Breast epithelium (tissue), 4 donors: ENCODE measurements around the gene LMX1A. TPM values are rescaled to one million over a fixed set of nuclear protein-coding genes. Genes with fewer than 3 reads are reported as not detected.

Source experiments
- DNase-seq, 2 donors: peaks; one replicate each; pipeline ENCODE4 v3.0.0-alpha.2; 2019; ENCODE audit warnings: low spot score in 2 of 2
- H3K27ac ChIP-seq, 2 donors: fragments of 200-600 bp; sonication (generic) in 1 of 2; one replicate each; pipeline ENCODE4 v1.5.1; 2016 to 2019; ENCODE audit warnings: mild to moderate bottlenecking in 1 of 2
- H3K27me3 ChIP-seq, 2 donors: fragments of 200-600 bp; sonication (generic) in 1 of 2; one replicate each; pipeline versions ENCODE4 v1.5.1 to v1.6.0; 2017 to 2019; ENCODE audit warnings: control low read depth in 1 of 2, mild to moderate bottlenecking in 1 of 2
- H3K36me3 ChIP-seq: fragments of 200-600 bp; one replicate; pipeline ENCODE4 v1.5.1; 2019
- H3K4me1 ChIP-seq, 2 donors: fragments of 200-600 bp; sonication (generic); one replicate each; pipeline ENCODE4 v1.5.1; 2016 to 2019; ENCODE audit warnings: control low read depth in 1 of 2
- H3K4me3 ChIP-seq, 3 donors: fragments of 200-600 bp; sonication (generic); 1 replicate in 2 of 3; 2 replicates in 1 of 3; pipeline ENCODE4 v1.5.1; 2016 to 2019; ENCODE audit warnings: mild to moderate bottlenecking in 3 of 3, moderate library complexity in 2 of 3
- H3K9me3 ChIP-seq, 2 donors: fragments of 200-600 bp; sonication (generic) in 1 of 2; one replicate each; pipeline ENCODE4 v1.5.1; 2016 to 2019; ENCODE audit warnings: control low read depth in 1 of 2
- CTCF ChIP-seq, 3 donors: fragments of 450-650 bp; IDR thresholded peaks; one replicate each; pipeline ENCODE4 v1.5.1; 2016 to 2017; ENCODE audit warnings: antibody characterized with exemption in 3 of 3, mild to moderate bottlenecking in 3 of 3, moderate library complexity in 3 of 3
- POLR2A ChIP-seq: fragments of 450-650 bp; IDR thresholded peaks from one replicate; pipeline ENCODE4 v1.6.1; 2016; ENCODE audit warnings: antibody characterized with exemption, mild to moderate bottlenecking, moderate library complexity
- POLR2AphosphoS5 ChIP-seq, 3 donors: sonication (generic); formaldehyde crosslinking; IDR thresholded peaks; one replicate each; pipeline ENCODE4 v1.6.1; 2017; ENCODE audit warnings: antibody characterized with exemption in 3 of 3
- intact Hi-C: fragments of 100-400 bp; cut with DNase I; formaldehyde crosslinking; loops from one replicate; pipeline ENCODE4 v1.15.1; 2023; ENCODE audit warnings: low total_unique reads
- total RNA-seq, 3 donors: library from RNA; depleted of rRNA; stranded (reverse); fragments of >200 nt; gene quantifications; one replicate each; pipeline ENCODE4 v1.1.0, GENCODE V29; 2016

Gene LMX1A
- total RNA-seq, 3 donors from 2014 or later = 1.3 TPM; not detected in 2

DNA sequence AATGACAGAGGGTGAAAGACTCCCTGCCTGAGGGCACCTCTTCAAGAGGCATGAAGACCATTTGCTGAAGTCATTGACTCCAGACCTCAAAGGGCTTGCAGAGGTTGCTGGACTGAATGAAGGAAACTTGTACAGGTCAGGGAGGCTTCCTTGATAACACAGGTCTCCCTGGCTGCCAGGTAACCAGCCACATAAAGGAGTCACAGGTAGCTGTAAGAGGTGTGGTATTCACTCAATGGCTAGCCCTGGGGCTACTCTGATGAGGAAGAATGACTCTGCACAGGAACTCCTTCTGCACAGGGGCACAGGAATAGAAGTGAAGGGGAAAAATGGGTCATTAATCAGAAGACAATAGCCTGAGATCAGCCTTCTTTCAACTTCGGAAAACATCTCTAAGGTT lies 187.5 kb downstream of the LMX1A start:
- Histone ChIP-seq H3K36me3 (no peaks in the 10 kb centered on the region), H3K4me1 (peaks cover 0 to 4% of the 10 kb centered on the region in 2 donors), H3K4me3 (no peak overlapping the region), H3K9me3 (no peaks in the 10 kb centered on the region), H3K27ac (no peak overlapping the region), H3K27me3 (no peaks in the 10 kb centered on the region)
- no peak for DNase-seq
- intact Hi-C loops = no loop called here
- no peak for TF ChIP-seq POLR2AphosphoS5 (IDR thresholded peaks at IDR 0.05)
- no peak for TF ChIP-seq POLR2A
- no peak for TF ChIP-seq CTCF (IDR thresholded peaks at IDR 0.05)

GRCh38 chr1:165168467-165168866 lies 188.0 kb downstream of the LMX1A start:
- Histone ChIP-seq H3K4me1 (no peaks in the 10 kb centered on the region), H3K36me3 (no peaks in the 10 kb centered on the region), H3K4me3 (no peak overlapping the region), H3K9me3 (no peaks in the 10 kb centered on the region), H3K27me3 (no peaks in the 10 kb centered on the region), H3K27ac (no peak overlapping the region)
- no peak for DNase-seq
- TF ChIP-seq CTCF (IDR thresholded peaks at IDR 0.05) (no peak), POLR2A (no peak)
- intact Hi-C loops = no loop called here

DNA sequence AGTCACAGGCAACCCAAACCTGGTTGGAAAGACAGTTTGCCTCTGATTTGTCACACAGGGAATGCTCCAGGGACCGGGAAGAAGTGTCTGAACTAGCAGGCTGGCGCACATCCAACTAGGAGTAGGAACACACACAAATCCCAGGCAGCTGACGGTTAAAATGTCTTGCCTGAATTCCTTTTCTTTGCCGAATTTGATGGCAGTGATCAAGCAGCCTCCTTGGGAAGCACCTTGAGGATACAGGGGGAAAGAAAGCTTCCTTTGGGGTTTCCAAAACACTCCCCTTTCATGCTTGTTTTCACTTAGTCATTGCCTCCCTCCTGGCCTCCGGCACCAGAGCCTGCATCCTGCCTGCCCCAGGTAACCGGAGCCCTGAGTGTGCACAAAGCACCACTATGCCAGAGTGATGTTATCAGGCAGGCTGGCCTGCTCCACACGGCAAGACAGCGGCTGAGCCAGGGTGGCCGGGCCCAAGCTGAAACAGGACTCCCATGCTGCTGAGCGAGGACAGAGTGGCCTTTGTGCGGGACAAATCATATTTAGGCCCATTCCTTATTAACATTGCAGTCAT lies 193.8 kb downstream of the LMX1A start:
- peak; percentile 65 to 71 for DNase-seq
- H3K4me1 ChIP-seq = peaks cover 0 to 5% of the 10 kb centered on the region in 2 donors
- intact Hi-C loops = no loop called here
- TF ChIP-seq POLR2A (no peak), POLR2AphosphoS5 (IDR thresholded peaks at IDR 0.05) (no peak), CTCF (IDR thresholded peaks at IDR 0.05) (no peak)
- H3K9me3 ChIP-seq = no peaks in the 10 kb centered on the region
- no peaks in the 10 kb centered on the region for H3K36me3 ChIP-seq
- peak overlapping the region; percentile 48 to 59 for H3K27ac ChIP-seq
- peak overlapping the region in 1 of 3 donors; percentile 0 for H3K4me3 ChIP-seq
- H3K27me3 ChIP-seq = no peaks in the 10 kb centered on the region

DNA sequence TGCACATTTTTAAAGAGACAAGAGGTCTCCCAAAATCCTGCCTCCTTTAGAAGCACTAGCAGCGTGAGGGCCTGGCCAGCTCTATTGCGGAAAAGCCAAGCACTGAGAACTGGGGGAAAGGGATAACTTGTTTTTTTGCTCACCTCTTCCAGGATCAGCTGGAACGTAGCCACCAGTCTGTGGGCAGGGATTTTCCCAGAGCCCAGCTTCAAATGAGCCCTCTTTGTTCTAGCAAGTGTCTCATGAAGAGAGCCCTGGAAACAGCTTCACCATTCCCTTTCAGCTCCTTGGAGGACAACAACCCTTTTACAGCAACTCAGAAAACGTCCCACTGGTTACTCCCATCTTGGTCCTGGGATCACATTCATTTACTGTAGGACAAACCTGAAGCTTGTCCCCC lies 195.4 kb downstream of the LMX1A start:
- no peaks in the 10 kb centered on the region for H3K36me3 ChIP-seq
- H3K27me3 ChIP-seq = no peaks in the 10 kb centered on the region
- H3K27ac ChIP-seq = peak overlapping the region; percentile 21 to 48
- intact Hi-C loops = no loop called here
- peaks cover 0 to 3% of the 10 kb centered on the region in 2 donors for H3K9me3 ChIP-seq
- TF ChIP-seq POLR2AphosphoS5 (IDR thresholded peaks at IDR 0.05) (no peak), POLR2A (no peak), CTCF (IDR thresholded peaks at IDR 0.05) (no peak)
- H3K4me3 ChIP-seq = no peak overlapping the region
- DNase-seq = no peak
- H3K4me1 ChIP-seq = peaks cover 0 to 5% of the 10 kb centered on the region in 2 donors

DNA sequence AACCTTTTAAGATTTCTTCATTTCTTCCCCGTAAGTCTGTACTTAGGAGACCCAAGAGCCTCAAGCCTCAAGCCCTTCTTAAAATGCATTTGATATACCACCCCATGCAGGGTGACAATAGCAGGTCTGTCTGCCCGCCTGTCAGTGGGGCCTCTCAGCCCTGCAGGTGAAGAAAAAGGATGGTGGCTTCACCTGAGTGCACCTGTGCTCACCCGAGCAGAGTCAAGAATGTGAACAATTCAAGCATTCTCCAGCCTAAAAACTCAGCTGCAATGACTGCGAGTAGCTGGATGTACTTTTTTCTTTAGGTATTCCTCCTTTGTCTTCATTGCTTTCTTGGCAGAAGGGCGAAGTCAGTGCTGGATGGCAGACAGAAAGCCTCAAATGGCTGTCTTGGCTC lies 203.3 kb downstream of the LMX1A start:
- H3K4me3 ChIP-seq = no peak overlapping the region
- no peak overlapping the region for H3K27ac ChIP-seq
- H3K36me3 ChIP-seq = no peaks in the 10 kb centered on the region
- DNase-seq = no peak
- intact Hi-C loops = loop anchor here (10.0 kb wide), 1 partner anchor 1438 kb away; no protein-coding TSS in a partner anchor
- peaks cover 0 to 5% of the 10 kb centered on the region in 2 donors for H3K9me3 ChIP-seq
- no peaks in the 10 kb centered on the region for H3K27me3 ChIP-seq
- H3K4me1 ChIP-seq = no peaks in the 10 kb centered on the region
- TF ChIP-seq POLR2AphosphoS5 (IDR thresholded peaks at IDR 0.05) (no peak), POLR2A (no peak)
